Suprapubic skin (tissue), 4 donors: ENCODE results near the gene UQCRC1.

Experiments used
- POLR2A ChIP-seq, 2 donors: fragments of 450-650 bp; IDR thresholded peaks; one replicate each; pipeline ENCODE4 v1.6.1; 2017; ENCODE audit warnings: antibody characterized with exemption in 2 of 2, mild to moderate bottlenecking in 2 of 2, moderate library complexity in 2 of 2
- POLR2AphosphoS5 ChIP-seq, 3 donors: sonication (generic); formaldehyde crosslinking; IDR thresholded peaks; one replicate each; pipeline ENCODE4 v1.6.1; 2017; ENCODE audit warnings: antibody characterized with exemption in 3 of 3
- TF ChIP-seq, protein P1 (sequence below), 2 donors: fragments of 200-600 bp in 1 of 2; fragments of 450-650 bp in 1 of 2; sonication (generic) in 1 of 2; IDR thresholded peaks; one replicate each; pipeline ENCODE4 v1.5.1; 2016 to 2019; ENCODE audit warnings: antibody characterized with exemption in 2 of 2, mild to moderate bottlenecking in 1 of 2, moderate library complexity in 1 of 2

GRCh38 chr3:48581621-48582481 lies 27.6 kb downstream of the UQCRC1 start:
- TF ChIP-seq, protein P1, sequence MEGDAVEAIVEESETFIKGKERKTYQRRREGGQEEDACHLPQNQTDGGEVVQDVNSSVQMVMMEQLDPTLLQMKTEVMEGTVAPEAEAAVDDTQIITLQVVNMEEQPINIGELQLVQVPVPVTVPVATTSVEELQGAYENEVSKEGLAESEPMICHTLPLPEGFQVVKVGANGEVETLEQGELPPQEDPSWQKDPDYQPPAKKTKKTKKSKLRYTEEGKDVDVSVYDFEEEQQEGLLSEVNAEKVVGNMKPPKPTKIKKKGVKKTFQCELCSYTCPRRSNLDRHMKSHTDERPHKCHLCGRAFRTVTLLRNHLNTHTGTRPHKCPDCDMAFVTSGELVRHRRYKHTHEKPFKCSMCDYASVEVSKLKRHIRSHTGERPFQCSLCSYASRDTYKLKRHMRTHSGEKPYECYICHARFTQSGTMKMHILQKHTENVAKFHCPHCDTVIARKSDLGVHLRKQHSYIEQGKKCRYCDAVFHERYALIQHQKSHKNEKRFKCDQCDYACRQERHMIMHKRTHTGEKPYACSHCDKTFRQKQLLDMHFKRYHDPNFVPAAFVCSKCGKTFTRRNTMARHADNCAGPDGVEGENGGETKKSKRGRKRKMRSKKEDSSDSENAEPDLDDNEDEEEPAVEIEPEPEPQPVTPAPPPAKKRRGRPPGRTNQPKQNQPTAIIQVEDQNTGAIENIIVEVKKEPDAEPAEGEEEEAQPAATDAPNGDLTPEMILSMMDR (IDR thresholded peaks at IDR 0.05), result no peak
- TF ChIP-seq POLR2AphosphoS5 (IDR thresholded peaks at IDR 0.05), result no peak
- no peak for TF ChIP-seq POLR2A (IDR thresholded peaks at IDR 0.05)
